ENCODE results near the gene API5. TPM values are rescaled to one million over a fixed set of nuclear protein-coding genes. Genes with fewer than 3 reads are reported as not detected.
A peak's percentile ranks its signal among the peaks of the same experiment; 100 is the strongest.

The API5 gene
- total and polyA plus RNA-seq, 2 experiments from 2014 or later, result 68.3 to 72.7 TPM

DNA sequence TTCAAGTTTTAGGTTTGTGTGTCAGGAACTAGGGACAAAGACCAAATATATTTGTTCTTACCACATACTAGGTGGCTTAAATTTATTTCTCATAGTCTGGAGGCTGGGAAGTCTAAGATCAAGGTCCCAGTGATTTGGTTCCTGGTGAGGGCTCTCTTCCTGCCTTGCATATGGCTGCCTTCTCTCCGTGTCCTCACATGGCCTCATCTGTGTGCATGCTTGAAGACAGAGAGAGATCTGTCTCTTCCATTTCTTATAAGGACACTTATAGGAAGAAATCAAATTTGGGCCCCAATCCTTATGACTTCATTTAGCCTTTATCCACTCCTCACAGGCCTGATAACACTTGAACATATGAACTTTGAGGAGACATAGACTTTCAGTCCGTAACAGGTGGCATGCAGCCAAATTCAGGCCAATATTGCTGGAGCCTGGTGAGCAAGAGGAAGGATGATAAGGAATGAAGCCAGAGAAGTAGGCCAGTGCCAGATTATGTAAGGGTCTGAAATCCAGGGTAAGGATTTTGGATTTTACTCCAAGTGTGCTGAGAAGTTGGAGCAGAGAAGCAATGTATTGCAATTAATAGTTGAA is 82.1 kb downstream of the API5 start:
- Histone ChIP-seq H3K9me3 (ENCODE audit: low read depth) (no peaks in the 10 kb centered on the region), H3K27ac (peak overlapping the region; percentile 4), H3K4me3 (no peak overlapping the region), H3K36me3 (peaks cover 55% of the 10 kb centered on the region), H3K4me1 (ENCODE audit: low read depth) (no peaks in the 10 kb centered on the region), H3K27me3 (no peaks in the 10 kb centered on the region)
- no peak for TF ChIP-seq CTCF (IDR thresholded peaks at IDR 0.05; ENCODE audit: low read depth, low read length)
- DNase-seq (ENCODE audit: low read depth in 1 of 2, low spot score in 1 of 2), result peak; percentile 0 to 83

Other genes with a start within 250 kb of the API5 start
- 55.8 and 103 TPM in 2 replicates for gene TTC17, start 46.9 kb downstream of the API5 start, total RNA-seq
- gene TTC17, start 46.9 kb downstream of the API5 start, polyA plus RNA-seq, result 31.7 and 60.3 TPM in 2 replicates